GM23338 (cell line): ENCODE data around the gene DCDC1.

ENCODE experiments used
- CREB1 ChIP-seq: fragments of 250-450 bp; sonication (Bioruptor Pico); IDR thresholded peaks from 2 replicates; pipeline ENCODE4 v1.5.0; 2020; ENCODE audit warnings: low read depth, mild to moderate bottlenecking, moderate library complexity
- CTCF ChIP-seq, 2 experiments: fragments of 200-600 bp in 1 of 2; sonication (generic) in 1 of 2; conservative IDR thresholded peaks; 2 replicates each; pipeline versions ENCODE4 v1.5.1 to v1.6.1; 2016 to 2017; ENCODE audit warnings: antibody characterized with exemption in 2 of 2, low read depth in 2 of 2, mild to moderate bottlenecking in 2 of 2, moderate library complexity in 1 of 2
- POLR2AphosphoS5 ChIP-seq: IDR thresholded peaks from 2 replicates; pipeline ENCODE4 v1.6.1; 2016; ENCODE audit warnings: antibody characterized with exemption, low read depth

- no peak for TF ChIP-seq CTCF (conservative IDR thresholded peaks at IDR 0.05; ENCODE audit: low read depth in 2 of 2)
- no peak for TF ChIP-seq CREB1 (CRISPR knock-in tag)
- no peak for TF ChIP-seq POLR2AphosphoS5
These were observed 461.3 kb downstream of the DCDC1 start for GRCh38 chr11:30908272-30908671.
